Prostate gland (tissue), 2 donors: ENCODE data around the gene PCDHA1.

Experiments
- CTCF ChIP-seq, 4 experiments: fragments of 200-600 bp in 2 of 4; fragments of 450-650 bp in 2 of 4; sonication (generic) in 2 of 4; IDR thresholded peaks; 1 replicate in 3 of 4; 2 replicates in 1 of 4; pipeline ENCODE4 v1.5.1; 2016 to 2019; ENCODE audit warnings: antibody characterized with exemption in 4 of 4, mild to moderate bottlenecking in 2 of 4, moderate library complexity in 2 of 4
- POLR2A ChIP-seq: fragments of 450-650 bp; IDR thresholded peaks from one replicate; pipeline ENCODE4 v1.6.1; 2016; ENCODE audit warnings: antibody characterized with exemption, mild to moderate bottlenecking
- POLR2AphosphoS5 ChIP-seq: sonication (generic); formaldehyde crosslinking; IDR thresholded peaks from one replicate; pipeline ENCODE4 v1.6.1; 2017; ENCODE audit warnings: antibody characterized with exemption

- no peak for TF ChIP-seq CTCF (IDR thresholded peaks at IDR 0.05)
- TF ChIP-seq POLR2A: no peak
- TF ChIP-seq POLR2AphosphoS5: no peak
These were observed 200.2 kb downstream of the PCDHA1 start for GRCh38 chr5:140986117-140986521.
